Right atrium auricular region (tissue), 2 donors: Measurements from ENCODE around the gene DPP6. TPM values are rescaled to one million over a fixed set of nuclear protein-coding genes. Genes with fewer than 3 reads are reported as not detected.

ENCODE experiments used
- DNase-seq: peaks from one replicate; pipeline ENCODE4 v3.0.0-alpha.2; 2019; ENCODE audit warnings: low spot score
- H3K27ac ChIP-seq, 2 donors: fragments of 200-600 bp; sonication (generic); 1 replicate in 1 of 2; 2 replicates in 1 of 2; pipeline ENCODE4 v1.5.1; 2016 to 2019
- H3K27me3 ChIP-seq, 2 donors: fragments of 200-600 bp; sonication (generic); one replicate each; pipeline versions ENCODE4 v1.5.1 to v1.6.0; 2017 to 2019
- H3K36me3 ChIP-seq: fragments of 200-600 bp; sonication (generic); one replicate; pipeline ENCODE4 v1.5.1; 2016
- H3K4me1 ChIP-seq, 2 donors: fragments of 200-600 bp; sonication (generic); one replicate each; pipeline versions ENCODE4 v1.5.1 to v1.6.0; 2017 to 2019
- H3K4me3 ChIP-seq, 2 donors: fragments of 200-600 bp; sonication (generic); 1 replicate in 1 of 2; 2 replicates in 1 of 2; pipeline ENCODE4 v1.5.1; 2017 to 2019; ENCODE audit warnings: mild to moderate bottlenecking in 1 of 2, moderate library complexity in 1 of 2
- H3K9me3 ChIP-seq, 2 donors: fragments of 200-600 bp; sonication (generic); one replicate each; pipeline ENCODE4 v1.5.1; 2019
- CTCF ChIP-seq, 2 donors: fragments of 200-600 bp; sonication (generic); IDR thresholded peaks; one replicate each; pipeline ENCODE4 v1.5.1; 2019; ENCODE audit warnings: antibody characterized with exemption in 2 of 2
- total RNA-seq, 2 donors: library from RNA; depleted of rRNA; stranded (reverse); fragments of >200 nt; gene quantifications; one replicate each; pipeline ENCODE4 v1.1.0, GENCODE V29; 2016

The DPP6 gene
- total RNA-seq, 2 donors from 2014 or later: 0.35 to 0.85 TPM

DNA sequence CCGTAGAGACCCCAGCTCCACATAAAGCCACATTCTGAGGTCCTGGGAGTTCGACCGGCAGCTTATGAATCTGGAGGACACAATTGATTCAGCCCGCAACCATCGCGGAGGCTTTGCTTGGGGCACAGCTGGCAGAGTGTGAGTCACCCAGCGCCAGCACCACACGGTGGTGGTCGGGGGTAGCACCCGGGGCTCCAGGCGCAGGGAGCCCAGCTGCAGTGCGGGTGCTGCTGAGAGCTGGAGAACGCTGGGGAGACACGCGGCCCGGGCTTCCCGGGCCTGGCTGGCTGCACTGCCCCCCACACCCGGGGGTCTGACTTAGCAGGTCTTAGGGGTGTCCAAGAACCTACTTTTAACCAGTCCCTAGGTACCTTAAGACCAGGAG is 862.8 kb downstream of the DPP6 start:
- H3K36me3 ChIP-seq: no peaks in the 10 kb centered on the region
- TF ChIP-seq CTCF (IDR thresholded peaks at IDR 0.05): no peak

DNA sequence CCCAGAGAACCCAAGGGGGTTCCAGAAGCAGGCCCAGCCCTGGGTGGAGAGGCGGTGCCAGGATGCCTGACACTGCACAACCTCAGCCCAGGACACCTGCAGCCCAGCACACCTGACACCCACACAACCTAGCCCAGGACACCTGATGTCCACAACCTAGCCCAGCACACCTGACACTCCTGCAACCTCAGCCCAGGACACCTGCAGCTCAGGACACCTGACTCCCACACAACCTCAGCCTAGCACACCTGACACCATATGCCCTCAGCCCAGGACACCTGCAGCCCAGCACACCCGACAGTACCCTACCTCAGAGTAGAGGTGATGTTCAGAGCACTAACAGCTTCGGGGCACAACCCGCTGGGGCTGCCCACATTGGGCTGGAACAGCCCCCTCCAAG is 863.4 kb downstream of the DPP6 start:
- DNase-seq: no peak
- Histone ChIP-seq H3K27ac (no peak overlapping the region), H3K27me3 (no peaks in the 10 kb centered on the region), H3K9me3 (peaks cover 0 to 10% of the 10 kb centered on the region in 2 donors), H3K4me3 (no peak overlapping the region), H3K36me3 (no peaks in the 10 kb centered on the region), H3K4me1 (peaks cover 0 to 10% of the 10 kb centered on the region in 2 donors)
- no peak for TF ChIP-seq CTCF (IDR thresholded peaks at IDR 0.05)

More for the DNA sequence above, 862.8 kb downstream of the DPP6 start:
- peaks cover 0 to 10% of the 10 kb centered on the region in 2 donors for H3K4me1 ChIP-seq
- no peak overlapping the region for H3K27ac ChIP-seq
- H3K9me3 ChIP-seq: peaks cover 0 to 10% of the 10 kb centered on the region in 2 donors
- no peak for DNase-seq
- no peak overlapping the region for H3K4me3 ChIP-seq
- H3K27me3 ChIP-seq: no peaks in the 10 kb centered on the region

DNA sequence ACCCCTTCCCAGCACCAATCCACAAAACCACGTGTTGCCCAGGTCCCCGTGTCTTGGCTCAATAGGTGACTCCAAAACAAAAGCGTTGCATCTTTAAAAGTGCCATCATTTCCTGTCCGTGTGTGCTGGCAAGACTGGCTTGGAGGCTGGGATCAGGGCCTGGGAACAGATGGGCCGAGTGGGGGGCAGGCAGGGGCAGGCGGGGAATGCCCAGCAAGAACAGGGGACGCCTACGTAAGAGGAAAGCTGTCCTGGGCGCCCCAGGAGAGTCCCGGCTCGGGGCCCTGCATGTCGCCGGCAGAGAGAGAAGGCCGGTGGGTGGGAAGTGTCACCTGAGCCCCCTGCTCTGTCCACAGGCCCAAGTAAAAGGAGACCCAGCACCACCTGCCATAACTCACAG is 864.2 kb downstream of the DPP6 start:
- DNase-seq: no peak
- H3K9me3 ChIP-seq: peaks cover 0 to 2% of the 10 kb centered on the region in 2 donors
- H3K27me3 ChIP-seq: no peaks in the 10 kb centered on the region
- H3K27ac ChIP-seq: no peak overlapping the region
- no peaks in the 10 kb centered on the region for H3K36me3 ChIP-seq
- peaks cover 0 to 10% of the 10 kb centered on the region in 2 donors for H3K4me1 ChIP-seq
- no peak overlapping the region for H3K4me3 ChIP-seq
- TF ChIP-seq CTCF (IDR thresholded peaks at IDR 0.05): no peak

DNA sequence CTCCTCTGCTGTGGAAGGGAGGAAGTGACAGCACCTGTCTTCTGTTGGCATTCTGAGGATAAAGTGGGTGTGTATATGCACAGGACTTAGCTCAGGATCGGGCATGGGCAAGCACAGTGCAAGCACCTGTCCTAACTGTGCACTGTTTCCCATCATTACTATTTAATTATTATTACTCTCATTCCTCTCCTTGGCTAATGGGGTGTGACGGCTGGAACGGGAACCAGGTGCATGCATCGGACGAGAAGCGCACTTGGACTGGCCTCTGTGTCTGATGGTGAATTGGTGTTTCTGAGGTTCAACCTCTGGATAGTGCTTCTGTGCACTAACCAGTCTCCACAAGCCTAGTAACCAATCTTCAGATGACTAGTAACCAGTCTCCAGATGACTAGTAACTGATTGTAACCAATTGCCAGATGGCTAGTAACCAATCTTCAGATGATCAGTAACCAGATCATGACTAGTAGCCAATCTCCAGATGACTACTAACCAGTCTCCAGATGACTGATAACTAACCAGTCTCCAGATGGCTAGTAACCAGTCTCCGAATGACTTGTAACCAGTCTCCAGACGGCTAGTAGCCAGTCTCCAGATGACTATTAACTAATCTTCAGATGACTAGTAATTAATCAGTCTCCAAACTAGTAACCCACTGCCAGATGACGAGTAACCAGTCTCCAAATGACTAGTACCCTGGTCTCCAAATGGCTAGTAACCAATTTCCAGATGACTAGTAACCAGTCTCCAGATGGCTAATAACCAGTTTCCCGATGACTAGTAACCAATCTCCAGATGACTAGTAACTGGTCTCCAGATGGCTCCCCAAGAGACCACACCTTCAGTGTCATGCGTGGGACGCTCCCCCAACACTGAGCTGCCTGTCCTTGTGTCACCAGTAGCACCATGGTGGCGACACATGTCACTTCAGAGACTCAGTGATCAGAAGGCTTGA is 864.9 kb downstream of the DPP6 start:
- Histone ChIP-seq H3K4me1 (peaks cover 0 to 10% of the 10 kb centered on the region in 2 donors), H3K9me3 (no peaks in the 10 kb centered on the region), H3K27me3 (no peaks in the 10 kb centered on the region), H3K4me3 (no peak overlapping the region), H3K36me3 (no peaks in the 10 kb centered on the region), H3K27ac (no peak overlapping the region)
- no peak for TF ChIP-seq CTCF (IDR thresholded peaks at IDR 0.05)
- DNase-seq: no peak

- H3K27ac ChIP-seq: no peak overlapping the region
- H3K4me1 ChIP-seq: peaks cover 0 to 10% of the 10 kb centered on the region in 2 donors
- TF ChIP-seq CTCF (IDR thresholded peaks at IDR 0.05): no peak
- no peak overlapping the region for H3K4me3 ChIP-seq
- no peaks in the 10 kb centered on the region for H3K27me3 ChIP-seq
- DNase-seq: no peak
- no peaks in the 10 kb centered on the region for H3K9me3 ChIP-seq
- no peaks in the 10 kb centered on the region for H3K36me3 ChIP-seq
Observed at GRCh38 chr7:154917808-154918160, 865.6 kb downstream of the DPP6 start.
